ES-I3 (cell line): Measurements from ENCODE around the gene CYP27B1.

ENCODE experiments used
- H3K36me3 ChIP-seq: 2 replicates; pipeline ENCODE4 v1.6.1; 2013; ENCODE audit warnings: mild to moderate bottlenecking, low read length, control low read depth, moderate library complexity; ENCODE audit not compliant: insufficient read depth
- H3K4me1 ChIP-seq: 2 replicates; pipeline ENCODE4 v1.6.1; 2013; ENCODE audit warnings: mild to moderate bottlenecking, control low read depth, low read length; ENCODE audit not compliant: insufficient read depth
- H3K9ac ChIP-seq: 2 replicates; pipeline ENCODE4 v1.6.1; 2013; ENCODE audit warnings: low read depth, mild to moderate bottlenecking, low read length, moderate library complexity
- H3K9me3 ChIP-seq: 2 replicates; pipeline ENCODE4 v1.6.1; 2013; ENCODE audit warnings: mild to moderate bottlenecking, low read length, moderate library complexity; ENCODE audit not compliant: control insufficient read depth, insufficient read depth

CYP27B1 gene

GRCh38 chr12:57803319-57803893 is 36.5 kb upstream of the CYP27B1 start:
- Histone ChIP-seq H3K4me1 (no peaks in the 10 kb centered on the region), H3K9ac (no peak overlapping the region), H3K36me3 (no peaks in the 10 kb centered on the region), H3K9me3 (no peaks in the 10 kb centered on the region)

GRCh38 chr12:57802607-57803006 is 35.7 kb upstream of the CYP27B1 start:
- H3K9me3 ChIP-seq, result no peaks in the 10 kb centered on the region
- H3K4me1 ChIP-seq, result no peaks in the 10 kb centered on the region
- no peak overlapping the region for H3K9ac ChIP-seq
- no peaks in the 10 kb centered on the region for H3K36me3 ChIP-seq

- peaks cover 3% of the 10 kb centered on the region; the same call in 1 of the 2 replicates for H3K36me3 ChIP-seq
- no peaks in the 10 kb centered on the region for H3K9me3 ChIP-seq
- no peaks in the 10 kb centered on the region for H3K4me1 ChIP-seq
- no peak overlapping the region for H3K9ac ChIP-seq
These were observed 34.1 kb upstream of the CYP27B1 start for GRCh38 chr12:57800965-57801364.

GRCh38 chr12:57797933-57798332 is 31.1 kb upstream of the CYP27B1 start:
- H3K9me3 ChIP-seq, result no peaks in the 10 kb centered on the region
- H3K9ac ChIP-seq, result no peak overlapping the region
- H3K36me3 ChIP-seq, result peaks cover 3% of the 10 kb centered on the region; the same call in 1 of the 2 replicates
- no peaks in the 10 kb centered on the region for H3K4me1 ChIP-seq

GRCh38 chr12:57796996-57797395 is 30.1 kb upstream of the CYP27B1 start:
- H3K9me3 ChIP-seq, result no peaks in the 10 kb centered on the region
- H3K9ac ChIP-seq, result no peak overlapping the region
- H3K4me1 ChIP-seq, result no peaks in the 10 kb centered on the region
- H3K36me3 ChIP-seq, result peaks cover 3% of the 10 kb centered on the region; the same call in 1 of the 2 replicates

GRCh38 chr12:57795354-57795753 is 28.5 kb upstream of the CYP27B1 start:
- H3K36me3 ChIP-seq, result peaks cover 3% of the 10 kb centered on the region; the same call in 1 of the 2 replicates
- no peak overlapping the region for H3K9ac ChIP-seq
- H3K4me1 ChIP-seq, result no peaks in the 10 kb centered on the region
- H3K9me3 ChIP-seq, result no peaks in the 10 kb centered on the region

- Histone ChIP-seq H3K36me3 (peaks cover 3% of the 10 kb centered on the region; the same call in 1 of the 2 replicates), H3K9ac (no peak overlapping the region), H3K4me1 (no peaks in the 10 kb centered on the region), H3K9me3 (no peaks in the 10 kb centered on the region)
These were observed 27.0 kb upstream of the CYP27B1 start for GRCh38 chr12:57793920-57794319.

- Histone ChIP-seq H3K9me3 (no peaks in the 10 kb centered on the region), H3K9ac (no peak overlapping the region), H3K36me3 (peaks cover 11% of the 10 kb centered on the region)
These were observed 17.0 kb upstream of the CYP27B1 start for GRCh38 chr12:57783861-57784260.

GRCh38 chr12:57783466-57783801 is 16.6 kb upstream of the CYP27B1 start:
- H3K4me1 ChIP-seq, result no peaks in the 10 kb centered on the region
- no peaks in the 10 kb centered on the region for H3K9me3 ChIP-seq
- H3K9ac ChIP-seq, result peak overlapping the region; percentile 67
- peaks cover 11% of the 10 kb centered on the region for H3K36me3 ChIP-seq

More at GRCh38 chr12:57783861-57784260, 17.0 kb upstream of the CYP27B1 start:
- H3K4me1 ChIP-seq, result no peaks in the 10 kb centered on the region

- Histone ChIP-seq H3K36me3 (peaks cover 11% of the 10 kb centered on the region), H3K9me3 (no peaks in the 10 kb centered on the region), H3K4me1 (no peaks in the 10 kb centered on the region), H3K9ac (peak within 1 kb of the TSS; percentile 67)
These were observed 16.0 kb upstream of the CYP27B1 start, which contains the start of gene TSFM for GRCh38 chr12:57782608-57783465. Gene TSFM (plus strand): TSS chr12:57782787. CDS start chr12:57782802, 15 bp downstream.

GRCh38 chr12:57782243-57782607 is 15.3 kb upstream of the CYP27B1 start:
- H3K36me3 ChIP-seq, result peaks cover 11% of the 10 kb centered on the region
- no peak overlapping the region for H3K9ac ChIP-seq
- H3K9me3 ChIP-seq, result no peaks in the 10 kb centered on the region
- H3K4me1 ChIP-seq, result no peaks in the 10 kb centered on the region

- Histone ChIP-seq H3K36me3 (peaks cover 8% of the 10 kb centered on the region), H3K9ac (no peak overlapping the region), H3K4me1 (no peaks in the 10 kb centered on the region), H3K9me3 (no peaks in the 10 kb centered on the region)
These were observed 14.9 kb upstream of the CYP27B1 start for GRCh38 chr12:57781801-57782200.

- Histone ChIP-seq H3K4me1 (no peaks in the 10 kb centered on the region), H3K36me3 (peaks cover 2% of the 10 kb centered on the region; the same call in 1 of the 2 replicates), H3K9ac (no peak overlapping the region), H3K9me3 (no peaks in the 10 kb centered on the region)
These were observed 14.4 kb upstream of the CYP27B1 start for GRCh38 chr12:57781244-57781643.

- Histone ChIP-seq H3K4me1 (no peaks in the 10 kb centered on the region), H3K36me3 (no peaks in the 10 kb centered on the region), H3K9ac (no peak overlapping the region), H3K9me3 (no peaks in the 10 kb centered on the region)
These were observed 13.5 kb upstream of the CYP27B1 start for GRCh38 chr12:57780284-57780897.

- Histone ChIP-seq H3K9ac (no peak overlapping the region), H3K36me3 (no peaks in the 10 kb centered on the region), H3K9me3 (no peaks in the 10 kb centered on the region), H3K4me1 (no peaks in the 10 kb centered on the region)
These were observed 12.9 kb upstream of the CYP27B1 start for GRCh38 chr12:57779736-57780135.
